DOHH2 (cell line): Measurements from ENCODE around the gene ERN1.

Experiments
- H3F3A ChIP-seq: fragments of 200-600 bp; sonication (generic), shearing (Covaris generic); 2 replicates; pipeline ENCODE4 v1.6.0; 2016; ENCODE audit warnings: antibody characterized with exemption, mild to moderate bottlenecking; ENCODE audit not compliant: control insufficient read depth, insufficient read depth
- H3K27ac ChIP-seq: fragments of 200-600 bp; sonication (generic); 2 replicates; pipeline ENCODE4 v1.5.1; 2014; ENCODE audit warnings: low read depth, mild to moderate bottlenecking, low read length, moderate library complexity
- H3K27me3 ChIP-seq: fragments of 200-600 bp; sonication (generic); 2 replicates; pipeline ENCODE4 v1.6.1; 2014; ENCODE audit warnings: mild to moderate bottlenecking, low read length, mixed read lengths; ENCODE audit not compliant: control insufficient read depth
- H3K36me3 ChIP-seq: fragments of 200-600 bp; sonication (generic); 2 replicates; pipeline ENCODE4 v1.6.1; 2014; ENCODE audit warnings: mild to moderate bottlenecking, low read length, moderate library complexity, mixed read lengths; ENCODE audit not compliant: control insufficient read depth
- H3K4me1 ChIP-seq: fragments of 200-600 bp; sonication (generic); 2 replicates; pipeline ENCODE4 v1.6.1; 2014; ENCODE audit warnings: mild to moderate bottlenecking, low read length, mixed read lengths; ENCODE audit not compliant: control insufficient read depth
- H3K4me2 ChIP-seq: fragments of 200-600 bp; sonication (generic); 2 replicates; pipeline ENCODE4 v1.6.0; 2014; ENCODE audit warnings: mild to moderate bottlenecking, low read length, moderate library complexity
- H3K4me3 ChIP-seq: fragments of 200-600 bp; sonication (generic); 2 replicates; pipeline ENCODE4 v1.5.1; 2014; ENCODE audit warnings: mild to moderate bottlenecking, low read length, mixed read lengths
- H3K79me2 ChIP-seq: fragments of 200-600 bp; sonication (generic); 2 replicates; pipeline ENCODE4 v1.6.1; 2014; ENCODE audit warnings: mild to moderate bottlenecking, low read length, mixed read lengths; ENCODE audit not compliant: control insufficient read depth
- H3K9me2 ChIP-seq: fragments of 200-600 bp; sonication (generic); replicated peaks from 2 replicates; pipeline ENCODE4 v1.6.1; 2014; ENCODE audit warnings: mild to moderate bottlenecking, low read length, mixed read lengths; ENCODE audit not compliant: control insufficient read depth
- H3K9me3 ChIP-seq: fragments of 200-600 bp; sonication (generic); 2 replicates; pipeline ENCODE4 v1.6.1; 2014; ENCODE audit warnings: antibody characterized with exemption, low read length, mixed read lengths; ENCODE audit not compliant: control insufficient read depth, insufficient read depth
- H4K20me1 ChIP-seq: fragments of 200-600 bp; sonication (generic); 2 replicates; pipeline ENCODE4 v1.6.0; 2014; ENCODE audit warnings: low read depth, mild to moderate bottlenecking, antibody characterized with exemption, low read length, moderate library complexity; ENCODE audit not compliant: control insufficient read depth, insufficient read depth
- EZH2phosphoT487 ChIP-seq: fragments of 200-600 bp; sonication (generic); IDR thresholded peaks from 2 replicates; pipeline ENCODE4 v1.6.1; 2017; ENCODE audit warnings: borderline replicate concordance, mild to moderate bottlenecking, antibody characterized with exemption, low read length, moderate library complexity, mixed read lengths
- TF ChIP-seq, protein P1 (sequence below): fragments of 200-600 bp; sonication (generic); IDR thresholded peaks from one replicate; pipeline ENCODE4 v1.5.1; 2014; ENCODE audit warnings: antibody characterized with exemption, mild to moderate bottlenecking, low read depth, low read length; ENCODE audit not compliant: poor library complexity, severe bottlenecking

Gene ERN1

GRCh38 chr17:64157669-64158180 lies 27.8 kb upstream of the ERN1 start:
- no peaks in the 10 kb centered on the region for H3K4me1 ChIP-seq
- TF ChIP-seq, protein P1, sequence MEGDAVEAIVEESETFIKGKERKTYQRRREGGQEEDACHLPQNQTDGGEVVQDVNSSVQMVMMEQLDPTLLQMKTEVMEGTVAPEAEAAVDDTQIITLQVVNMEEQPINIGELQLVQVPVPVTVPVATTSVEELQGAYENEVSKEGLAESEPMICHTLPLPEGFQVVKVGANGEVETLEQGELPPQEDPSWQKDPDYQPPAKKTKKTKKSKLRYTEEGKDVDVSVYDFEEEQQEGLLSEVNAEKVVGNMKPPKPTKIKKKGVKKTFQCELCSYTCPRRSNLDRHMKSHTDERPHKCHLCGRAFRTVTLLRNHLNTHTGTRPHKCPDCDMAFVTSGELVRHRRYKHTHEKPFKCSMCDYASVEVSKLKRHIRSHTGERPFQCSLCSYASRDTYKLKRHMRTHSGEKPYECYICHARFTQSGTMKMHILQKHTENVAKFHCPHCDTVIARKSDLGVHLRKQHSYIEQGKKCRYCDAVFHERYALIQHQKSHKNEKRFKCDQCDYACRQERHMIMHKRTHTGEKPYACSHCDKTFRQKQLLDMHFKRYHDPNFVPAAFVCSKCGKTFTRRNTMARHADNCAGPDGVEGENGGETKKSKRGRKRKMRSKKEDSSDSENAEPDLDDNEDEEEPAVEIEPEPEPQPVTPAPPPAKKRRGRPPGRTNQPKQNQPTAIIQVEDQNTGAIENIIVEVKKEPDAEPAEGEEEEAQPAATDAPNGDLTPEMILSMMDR, result no peak
- TF ChIP-seq EZH2phosphoT487, result no peak
- H3K36me3 ChIP-seq, result no peaks in the 10 kb centered on the region
- H3F3A ChIP-seq, result no peaks in the 10 kb centered on the region
- H3K4me3 ChIP-seq, result no peak overlapping the region
- no peaks in the 10 kb centered on the region for H3K79me2 ChIP-seq
- H3K9me3 ChIP-seq, result no peaks in the 10 kb centered on the region
- no peaks in the 10 kb centered on the region; the same call in 1 of the 2 replicates for H4K20me1 ChIP-seq
- no peaks in the 10 kb centered on the region for H3K27me3 ChIP-seq
- H3K4me2 ChIP-seq, result no peak overlapping the region
- H3K9me2 ChIP-seq, result no peaks in the 10 kb centered on the region
- no peak overlapping the region for H3K27ac ChIP-seq

GRCh38 chr17:64156670-64157069 lies 26.7 kb upstream of the ERN1 start:
- H3K9me3 ChIP-seq, result no peaks in the 10 kb centered on the region
- no peaks in the 10 kb centered on the region for H3K9me2 ChIP-seq
- H3K27me3 ChIP-seq, result no peaks in the 10 kb centered on the region
- no peak overlapping the region for H3K4me2 ChIP-seq
- no peak overlapping the region for H3K27ac ChIP-seq
- no peak overlapping the region for H3K4me3 ChIP-seq
- TF ChIP-seq, protein P1, result no peak
- no peak for TF ChIP-seq EZH2phosphoT487
- no peaks in the 10 kb centered on the region for H3K4me1 ChIP-seq
- H3K79me2 ChIP-seq, result no peaks in the 10 kb centered on the region
- H3K36me3 ChIP-seq, result peaks cover 5% of the 10 kb centered on the region; the same call in 1 of the 2 replicates
- 0 out of 2 replicates have a peak, but pooled peaks cover 1% of the 10 kb centered on the region for H3F3A ChIP-seq
- H4K20me1 ChIP-seq, result no peaks in the 10 kb centered on the region; the same call in 1 of the 2 replicates

GRCh38 chr17:64155751-64156544 lies 26.0 kb upstream of the ERN1 start:
- 0 out of 2 replicates have a peak, but pooled peaks cover 4% of the 10 kb centered on the region for H3F3A ChIP-seq
- H3K4me2 ChIP-seq, result no peak overlapping the region
- H3K27ac ChIP-seq, result no peak overlapping the region
- no peaks in the 10 kb centered on the region for H3K27me3 ChIP-seq
- H3K79me2 ChIP-seq, result no peaks in the 10 kb centered on the region
- TF ChIP-seq EZH2phosphoT487, result no peak
- TF ChIP-seq, protein P1, result no peak
- no peak overlapping the region for H3K4me3 ChIP-seq
- no peaks in the 10 kb centered on the region for H3K9me3 ChIP-seq
- H3K36me3 ChIP-seq, result peaks cover 5% of the 10 kb centered on the region; the same call in 1 of the 2 replicates
- no peaks in the 10 kb centered on the region for H3K4me1 ChIP-seq
- H4K20me1 ChIP-seq, result no peaks in the 10 kb centered on the region; the same call in 1 of the 2 replicates
- H3K9me2 ChIP-seq, result no peaks in the 10 kb centered on the region
